Measurements from ENCODE around the gene OR5H2.

- TF ChIP-seq CTCF (IDR thresholded peaks at IDR 0.05) (no peak), POLR2A (IDR thresholded peaks at IDR 0.05) (no peak)
Measured at GRCh38 chr3:98322686-98323085, 40.4 kb downstream of the OR5H2 start.

All from breast epithelium (tissue), 3 donors.